HUDEP-2 (cell line): Measurements from ENCODE around the gene BRINP1.

Experiments used
- DNase-seq, 76 experiments: peaks; one replicate each; lab custom pipeline; 2025; ENCODE audit not compliant: unreplicated experiment in 76 of 76; lab: John Stamatoyannopoulos, UW

Gene BRINP1

DNA sequence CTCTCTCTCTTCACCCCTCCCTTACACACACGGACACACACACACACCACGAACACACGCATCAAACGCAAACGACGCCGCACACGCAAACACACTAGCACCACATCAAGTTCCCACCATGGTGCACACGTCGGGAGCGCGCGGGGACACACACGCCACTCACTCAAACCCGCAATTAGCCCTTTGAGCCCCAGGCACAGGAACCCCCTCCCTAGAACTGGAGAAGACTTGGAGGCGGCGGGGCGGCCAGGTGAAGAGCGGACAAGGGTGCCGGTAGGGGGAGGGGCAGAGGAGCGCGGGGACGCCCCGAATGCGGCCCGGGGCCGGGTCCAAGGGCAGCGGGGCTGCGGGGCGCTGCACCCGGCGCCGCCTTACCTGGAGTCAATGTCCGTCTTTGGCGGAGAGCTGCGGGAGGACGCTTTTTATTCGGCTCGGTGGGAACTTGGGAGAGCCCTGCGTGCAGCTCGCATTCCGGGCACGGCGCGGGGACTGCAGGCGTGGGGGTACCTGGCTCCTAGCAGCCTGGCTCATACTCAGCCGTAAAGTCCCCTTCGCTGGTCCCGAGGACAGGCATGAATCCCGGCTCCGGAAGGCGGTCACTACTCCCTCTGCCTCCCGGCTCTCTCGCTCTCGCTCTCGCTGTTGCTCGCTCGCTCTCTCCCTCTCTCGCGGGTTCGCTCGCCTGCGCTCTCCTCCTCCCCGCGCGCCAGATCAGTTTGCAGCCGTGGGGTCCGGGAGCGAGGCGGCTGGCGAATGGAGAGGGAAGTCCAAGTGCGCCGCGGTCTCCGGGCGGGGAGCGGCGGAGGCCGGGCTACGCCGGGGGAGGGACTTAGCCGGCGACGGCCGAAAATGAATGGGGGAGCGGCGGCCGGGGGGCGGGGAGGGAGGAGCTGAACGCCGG lies at the start of gene BRINP1:
Gene BRINP1 (minus strand): TSS at position 755 of the 901 bp plus-strand sequence. CDS start 56,080 bp downstream, outside the sequence.
- DNase-seq = no peak

DNA sequence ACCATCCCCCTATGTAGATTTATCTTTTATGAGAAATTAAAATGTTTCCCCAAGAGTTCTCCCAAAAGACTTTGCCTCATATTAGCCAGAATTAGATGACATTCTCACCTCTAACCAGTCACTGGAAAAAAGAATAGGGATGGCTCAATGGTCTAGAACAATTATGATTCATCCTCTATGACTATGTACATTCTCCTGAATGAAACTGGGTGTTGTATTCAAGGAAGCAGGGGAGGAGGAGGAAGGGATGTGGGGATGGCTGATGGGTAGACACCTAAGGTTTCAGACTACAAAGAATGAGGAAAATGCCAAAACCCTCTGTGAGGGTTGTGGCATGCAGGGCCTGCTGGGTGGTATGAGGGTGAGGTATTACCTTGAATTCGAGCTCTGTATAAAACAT lies 49.5 kb upstream of the BRINP1 start:
- no peak for DNase-seq

- no peak for DNase-seq
These were observed 47.6 kb upstream of the BRINP1 start for GRCh38 chr9:119416793-119417192.

- no peak for DNase-seq
These were observed 43.2 kb upstream of the BRINP1 start for GRCh38 chr9:119412399-119412798.

- DNase-seq = no peak
These were observed 40.3 kb upstream of the BRINP1 start for GRCh38 chr9:119409552-119409951.

GRCh38 chr9:119400606-119401005 lies 31.4 kb upstream of the BRINP1 start:
- DNase-seq = no peak

DNA sequence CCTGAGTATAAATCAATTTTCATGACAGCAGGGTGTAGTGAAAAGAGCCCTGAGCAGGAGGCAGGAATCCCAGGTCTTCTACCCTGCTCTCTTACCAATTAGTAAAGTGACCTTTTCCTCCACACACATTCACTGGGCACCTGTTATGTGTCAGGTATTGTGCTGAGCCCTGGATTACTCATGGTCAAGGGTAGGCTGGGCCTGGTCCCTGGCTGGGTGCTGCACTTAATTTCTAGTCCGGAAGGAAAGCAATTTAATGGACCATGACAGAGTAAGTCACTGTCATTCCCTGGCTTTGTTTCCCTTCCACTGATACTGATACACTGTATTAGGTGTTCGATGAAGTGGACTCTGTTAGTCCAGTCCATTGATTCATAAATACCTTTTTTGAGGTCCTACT lies 29.1 kb upstream of the BRINP1 start:
- DNase-seq = no peak

DNA sequence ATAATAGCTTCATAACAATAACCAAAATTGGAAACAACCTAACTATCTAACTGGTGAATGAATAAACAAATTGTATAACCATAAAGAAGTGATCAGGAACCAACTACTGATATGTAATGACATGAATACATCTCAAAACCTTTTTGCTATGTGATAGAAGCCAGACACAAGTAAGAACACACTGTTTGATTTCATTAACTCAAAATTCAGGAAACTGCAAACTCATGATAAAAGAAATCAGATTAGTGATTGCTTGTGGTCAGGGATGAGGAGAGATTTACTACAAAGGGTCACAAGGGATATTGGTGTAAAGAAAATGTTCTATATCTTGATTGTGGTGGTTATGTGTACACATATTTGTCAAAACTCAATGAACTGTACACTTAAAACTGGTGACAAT lies 22.6 kb upstream of the BRINP1 start:
- DNase-seq = no peak

- DNase-seq = peak in 3 of 76 experiments; percentile 1 to 12 (median 7)
These were observed 6.7 kb upstream of the BRINP1 start for GRCh38 chr9:119375892-119376291.

DNA sequence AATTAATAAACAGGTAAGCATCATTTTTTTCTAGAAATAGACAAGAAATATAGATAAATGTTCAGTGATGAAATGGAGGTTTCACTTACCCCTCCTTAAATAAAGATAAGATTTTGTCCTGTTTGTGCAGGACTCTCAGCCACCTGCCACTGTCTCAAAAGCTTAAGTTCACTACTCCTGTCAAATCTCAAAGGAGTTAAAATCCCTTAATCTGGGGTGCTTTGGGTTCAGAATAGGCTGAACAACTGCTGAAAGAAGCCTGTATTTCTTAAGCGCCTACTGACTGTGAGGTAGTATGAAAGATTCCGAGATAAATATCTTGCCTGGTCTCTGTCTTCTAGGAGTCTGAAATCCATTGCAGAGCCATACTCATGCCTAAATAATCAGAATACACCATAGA lies 3.7 kb upstream of the BRINP1 start:
- no peak for DNase-seq

DNA sequence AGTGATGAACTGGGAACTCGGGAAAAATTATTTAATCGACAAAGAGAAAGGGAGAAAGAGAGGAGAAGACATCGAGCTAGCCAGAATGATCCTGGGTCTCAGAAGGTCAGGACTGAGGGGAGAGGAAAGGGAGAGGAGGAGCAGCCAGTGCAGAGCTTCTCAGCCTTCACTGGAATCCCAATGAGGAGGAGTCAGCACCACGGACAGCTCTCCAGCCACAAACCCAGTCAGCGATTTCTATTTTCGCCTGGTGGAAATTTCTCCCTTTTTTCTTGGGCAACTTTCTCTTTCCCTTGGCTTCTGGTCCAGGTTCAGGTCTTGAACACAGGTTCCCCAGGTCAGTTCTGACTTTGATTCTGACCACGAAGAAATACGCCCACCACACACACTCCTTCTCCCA lies 1.6 kb upstream of the BRINP1 start:
- peak in 13 of 76 experiments; percentile 1 to 20 (median 3) for DNase-seq

- no peak for DNase-seq
These were observed 588 bp upstream of the BRINP1 start for GRCh38 chr9:119369680-119370366.

DNA sequence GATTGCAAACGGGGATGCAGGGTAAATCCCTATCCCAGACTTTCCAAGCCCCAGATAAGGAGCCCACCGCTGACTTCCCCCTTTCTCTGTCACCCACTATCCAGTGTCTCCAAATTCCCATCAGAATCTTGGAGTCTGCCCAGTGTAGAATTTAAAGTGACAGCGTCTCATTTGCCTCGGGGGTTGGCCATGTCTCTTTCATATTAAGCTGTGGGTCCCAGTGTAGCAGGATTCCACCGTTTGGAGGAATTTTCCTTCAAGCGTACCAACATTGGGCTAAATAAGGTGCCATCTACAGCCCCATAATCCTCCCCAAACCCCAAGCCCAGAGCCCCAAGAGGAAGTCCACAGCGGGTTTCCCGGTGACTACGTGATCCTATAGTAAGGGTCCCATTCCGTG lies 1.1 kb downstream of the BRINP1 start:
- no peak for DNase-seq

DNA sequence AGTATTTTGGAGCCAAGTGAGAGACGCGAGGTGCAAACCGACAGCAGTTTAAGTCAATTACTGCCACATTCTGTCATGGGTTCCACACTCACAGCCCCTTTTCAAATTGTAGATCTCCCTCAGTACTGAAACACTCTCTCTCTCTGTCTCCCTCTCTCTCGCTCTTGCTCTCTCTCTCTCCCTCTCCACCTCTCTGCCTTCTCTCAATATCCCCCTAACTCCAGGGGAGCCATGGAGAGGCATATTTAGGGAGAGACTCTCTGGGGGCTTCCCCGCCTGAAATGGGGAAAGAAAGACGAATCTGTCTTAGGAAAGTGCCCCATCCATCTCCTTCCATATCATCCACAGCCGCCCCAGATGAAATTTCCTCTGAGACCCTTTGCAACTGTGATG lies 1.6 kb downstream of the BRINP1 start:
- no peak for DNase-seq

GRCh38 chr9:119366909-119367682 lies 2.1 kb downstream of the BRINP1 start:
- DNase-seq = no peak

GRCh38 chr9:119365291-119366027 lies 3.8 kb downstream of the BRINP1 start:
- peak in 5 of 76 experiments; percentile 5 to 22 (median 6) for DNase-seq

DNA sequence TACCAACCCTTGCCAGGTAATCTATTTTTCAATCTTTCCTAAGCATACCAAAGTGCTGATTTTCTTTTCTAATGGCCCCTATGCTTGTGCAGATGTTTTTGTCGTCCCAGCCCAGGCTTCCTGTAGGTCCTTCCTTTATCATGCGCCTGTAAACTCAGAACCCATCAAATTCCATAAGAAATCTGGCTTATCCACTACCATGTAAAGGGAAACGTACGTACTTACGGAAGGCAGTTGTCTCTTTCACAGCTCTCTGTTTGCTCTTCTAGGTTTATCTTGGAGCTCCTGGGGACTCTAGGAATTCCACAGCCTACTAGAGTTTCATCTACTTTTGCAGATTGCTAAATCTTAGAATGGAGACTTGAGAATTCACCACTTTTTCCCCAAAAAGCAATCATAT lies 9.0 kb downstream of the BRINP1 start:
- no peak for DNase-seq

- DNase-seq = no peak
These were observed 11.7 kb downstream of the BRINP1 start for GRCh38 chr9:119357336-119358096.

GRCh38 chr9:119349351-119349825 lies 19.8 kb downstream of the BRINP1 start:
- DNase-seq = no peak
